ENCODE results near the gene CSDE1. TPM values are rescaled to one million over a fixed set of nuclear protein-coding genes. Genes with fewer than 3 reads are reported as not detected.
A peak's percentile ranks its signal among the peaks of the same experiment; 100 is the strongest.

Gene CSDE1
- total and polyA plus RNA-seq, 3 donors from 2014 or later, result 354 to 495 (median 488) TPM

DNA sequence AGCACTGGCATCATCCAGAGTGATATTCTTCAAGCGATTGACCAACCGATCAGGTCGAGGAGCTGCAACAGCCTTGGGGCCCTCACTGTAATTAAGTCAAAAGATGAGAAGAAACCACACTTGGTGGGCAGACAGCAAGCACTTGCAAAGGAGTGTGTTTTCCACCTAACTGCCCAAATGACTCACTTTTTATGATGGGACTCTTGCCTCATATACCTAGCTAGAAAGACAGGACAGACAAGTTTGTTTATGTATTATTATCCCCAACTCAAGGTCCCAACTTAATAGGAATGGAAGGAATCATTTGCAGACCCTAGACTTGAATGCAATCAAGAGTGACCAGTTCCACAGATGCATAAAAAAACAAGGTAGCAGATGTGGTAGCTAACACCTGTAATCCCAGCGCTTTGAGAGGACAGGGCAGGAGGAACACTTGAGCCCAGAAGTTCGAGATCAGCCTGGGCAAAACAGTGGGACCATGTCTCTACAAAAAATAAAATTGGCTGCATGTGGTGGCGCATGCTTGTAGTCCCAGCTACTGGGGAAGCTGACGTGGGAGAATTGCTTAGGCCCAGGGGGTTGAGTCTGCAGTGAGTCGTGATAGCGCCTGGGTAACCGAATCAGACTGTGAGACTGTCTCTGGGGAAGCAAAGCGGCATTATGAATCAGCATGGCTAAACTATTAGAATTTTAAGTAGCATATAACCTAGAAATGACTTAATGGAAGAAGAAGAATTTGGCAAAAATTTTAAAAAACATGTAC is 38.9 kb downstream of the CSDE1 start:
- intact Hi-C loops (cut with DNase I; ENCODE audit: low total_unique reads), result no loop called here
- 92 to 94% methylated on average over 10 to 11 of the region's 11 CpGs for WGBS, 2 donors
- H3K36me3 ChIP-seq (ENCODE audit: low read depth, missing control alignments), result no peaks in the 10 kb centered on the region

DNA sequence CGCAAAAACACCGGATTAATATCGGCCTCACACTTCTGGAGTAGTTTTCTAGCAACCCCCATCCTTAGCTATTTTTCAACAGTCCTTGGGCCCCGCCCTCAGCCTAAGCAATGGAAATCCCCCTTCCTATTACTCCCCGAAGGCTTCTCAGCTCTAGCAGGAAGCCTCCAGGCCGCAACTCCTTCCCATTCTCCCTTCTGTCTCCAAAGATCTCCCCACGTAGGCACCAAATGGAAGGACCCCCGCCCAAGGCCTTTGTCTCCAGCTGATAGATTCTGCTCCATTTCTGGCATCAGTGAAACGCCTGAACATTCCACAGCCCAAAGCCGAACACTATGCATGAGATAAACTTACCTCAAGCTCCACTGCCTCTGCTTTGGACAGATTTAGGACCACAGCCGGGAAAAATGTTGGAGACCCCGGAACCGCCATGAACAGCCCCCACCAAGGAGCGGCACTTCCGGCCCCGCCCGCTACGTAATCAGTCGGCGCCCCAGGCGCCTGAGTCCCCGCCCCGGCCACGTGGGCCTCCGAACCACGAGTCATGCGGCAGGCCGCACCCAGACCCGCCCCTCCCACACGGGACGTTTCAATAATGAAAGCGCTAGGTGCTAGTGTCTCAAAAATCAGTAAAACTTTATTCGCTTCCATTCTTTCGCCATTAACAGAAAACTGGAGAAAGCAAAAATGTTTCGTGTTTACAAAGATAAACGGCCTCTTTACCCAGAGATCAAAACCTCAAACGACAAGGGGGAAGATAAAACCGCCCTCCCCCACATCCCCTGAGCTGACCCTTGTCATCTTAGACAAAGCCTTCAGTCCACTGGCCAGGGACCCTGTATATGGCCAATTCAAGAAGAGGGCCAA is 41.2 kb downstream of the CSDE1 start, which contains the start of gene NRAS:
NRAS (minus strand) TSS at position 468 of the 867 bp plus-strand sequence. CDS start 611 bp downstream, outside the sequence.
- intact Hi-C loops (cut with DNase I; ENCODE audit: low total_unique reads), result no loop called here

More for the DNA sequence above, 38.9 kb downstream of the CSDE1 start:
- Histone ChIP-seq H3K4me3 (no peak overlapping the region), H3K27me3 (no peaks in the 10 kb centered on the region), H3K9me3 (no peaks in the 10 kb centered on the region), H3K27ac (no peak overlapping the region), H3K4me1 (peaks cover 9% of the 10 kb centered on the region)
- no peak for TF ChIP-seq POLR2A (IDR thresholded peaks at IDR 0.05)
- TF ChIP-seq, protein P1, sequence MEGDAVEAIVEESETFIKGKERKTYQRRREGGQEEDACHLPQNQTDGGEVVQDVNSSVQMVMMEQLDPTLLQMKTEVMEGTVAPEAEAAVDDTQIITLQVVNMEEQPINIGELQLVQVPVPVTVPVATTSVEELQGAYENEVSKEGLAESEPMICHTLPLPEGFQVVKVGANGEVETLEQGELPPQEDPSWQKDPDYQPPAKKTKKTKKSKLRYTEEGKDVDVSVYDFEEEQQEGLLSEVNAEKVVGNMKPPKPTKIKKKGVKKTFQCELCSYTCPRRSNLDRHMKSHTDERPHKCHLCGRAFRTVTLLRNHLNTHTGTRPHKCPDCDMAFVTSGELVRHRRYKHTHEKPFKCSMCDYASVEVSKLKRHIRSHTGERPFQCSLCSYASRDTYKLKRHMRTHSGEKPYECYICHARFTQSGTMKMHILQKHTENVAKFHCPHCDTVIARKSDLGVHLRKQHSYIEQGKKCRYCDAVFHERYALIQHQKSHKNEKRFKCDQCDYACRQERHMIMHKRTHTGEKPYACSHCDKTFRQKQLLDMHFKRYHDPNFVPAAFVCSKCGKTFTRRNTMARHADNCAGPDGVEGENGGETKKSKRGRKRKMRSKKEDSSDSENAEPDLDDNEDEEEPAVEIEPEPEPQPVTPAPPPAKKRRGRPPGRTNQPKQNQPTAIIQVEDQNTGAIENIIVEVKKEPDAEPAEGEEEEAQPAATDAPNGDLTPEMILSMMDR (IDR thresholded peaks at IDR 0.05), result no peak
- DNase-seq, result no peak

DNA sequence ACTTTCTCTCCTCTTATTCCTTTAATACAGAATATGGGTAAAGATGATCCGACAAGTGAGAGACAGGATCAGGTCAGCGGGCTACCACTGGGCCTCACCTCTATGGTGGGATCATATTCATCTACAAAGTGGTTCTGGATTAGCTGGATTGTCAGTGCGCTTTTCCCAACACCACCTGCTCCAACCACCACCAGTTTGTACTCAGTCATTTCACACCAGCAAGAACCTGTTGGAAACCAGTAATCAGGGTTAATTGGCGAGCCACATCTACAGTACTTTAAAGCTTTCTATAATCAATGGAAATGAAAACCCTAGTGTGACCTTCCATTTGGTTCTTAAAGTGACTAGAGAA is 41.9 kb downstream of the CSDE1 start:
- WGBS, 2 donors, result 18 to 21% methylated on average over 4 of the region's 4 CpGs
- intact Hi-C loops (cut with DNase I; ENCODE audit: low total_unique reads), result no loop called here
- Histone ChIP-seq H3K4me3 (peak overlapping the region; percentile 85 to 91), H3K27ac (peak overlapping the region in 1 of 2 donors; percentile 84), H3K9me3 (no peaks in the 10 kb centered on the region), H3K27me3 (no peaks in the 10 kb centered on the region), H3K36me3 (ENCODE audit: low read depth, missing control alignments) (no peaks in the 10 kb centered on the region), H3K4me1 (peaks cover 9% of the 10 kb centered on the region)
- no peak for DNase-seq
- TF ChIP-seq, protein P1 (IDR thresholded peaks at IDR 0.05), result no peak
- TF ChIP-seq POLR2A (IDR thresholded peaks at IDR 0.05), result no peak

More for the DNA sequence above, 41.2 kb downstream of the CSDE1 start, which contains the start of gene NRAS:
- H3K36me3 ChIP-seq (ENCODE audit: low read depth, missing control alignments), result no peaks in the 10 kb centered on the region
- H3K4me3 ChIP-seq, result peak within 1 kb of the TSS; percentile 85 to 91
- TF ChIP-seq, protein P1 (IDR thresholded peaks at IDR 0.05), result peak in 1 of 3 experiments; percentile 2
- no peak for TF ChIP-seq POLR2A (IDR thresholded peaks at IDR 0.05)
- 0 to 1% methylated on average over 33 to 38 of the region's 38 CpGs for WGBS, 2 donors
- peak; percentile 97 for DNase-seq
- H3K4me1 ChIP-seq, result peaks cover 9% of the 10 kb centered on the region
- peak within 1 kb of the TSS; percentile 73 to 84 for H3K27ac ChIP-seq
- H3K27me3 ChIP-seq, result no peaks in the 10 kb centered on the region
- no peaks in the 10 kb centered on the region for H3K9me3 ChIP-seq

DNA sequence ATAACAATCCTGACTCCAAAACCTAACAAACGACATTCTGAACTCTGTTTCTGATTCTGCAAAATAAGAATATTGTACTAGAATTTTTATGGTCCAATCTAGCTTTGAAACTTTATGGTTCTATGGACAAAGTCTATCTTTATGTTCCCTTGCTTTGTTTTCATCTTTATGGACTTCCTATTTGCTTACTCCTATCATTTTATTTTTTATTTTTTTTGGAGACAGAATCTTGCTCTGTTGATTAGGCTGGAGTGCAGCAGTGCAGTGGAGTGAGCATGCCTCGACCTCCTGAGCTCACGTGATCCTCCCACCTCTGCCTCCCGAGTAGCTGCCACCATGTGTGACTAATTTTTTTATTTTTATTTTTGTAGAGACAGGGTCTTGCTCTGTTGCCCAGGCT is 44.8 kb downstream of the CSDE1 start:
- H3K27me3 ChIP-seq, result no peaks in the 10 kb centered on the region
- H3K4me1 ChIP-seq, result peaks cover 9% of the 10 kb centered on the region
- no peaks in the 10 kb centered on the region for H3K36me3 ChIP-seq (ENCODE audit: low read depth, missing control alignments)
- H3K9me3 ChIP-seq, result no peaks in the 10 kb centered on the region
- WGBS, 2 donors, result 84 to 86% methylated on average over 4 of the region's 4 CpGs
- intact Hi-C loops (cut with DNase I; ENCODE audit: low total_unique reads), result no loop called here
- no peak for DNase-seq
- H3K4me3 ChIP-seq, result no peak overlapping the region
- TF ChIP-seq POLR2A (IDR thresholded peaks at IDR 0.05), result no peak
- TF ChIP-seq, protein P1 (IDR thresholded peaks at IDR 0.05), result no peak
- H3K27ac ChIP-seq, result no peak overlapping the region
